Endodermal cell (in vitro differentiated cells): Measurements from ENCODE around the gene STK36. TPM values are rescaled to one million over a fixed set of nuclear protein-coding genes. Genes with fewer than 3 reads are reported as not detected.

ENCODE experiments used
- DNase-seq: peaks from one replicate; pipeline ENCODE4 v3.0.0-alpha.2; 2017
- H3K27ac ChIP-seq: 2 replicates; pipeline ENCODE4 v1.5.1; 2013; ENCODE audit warnings: mild to moderate bottlenecking, low read depth, low read length, moderate library complexity
- H3K27me3 ChIP-seq: 2 replicates; pipeline ENCODE4 v1.6.1; 2013; ENCODE audit warnings: mild to moderate bottlenecking, low read length, moderate library complexity; ENCODE audit not compliant: insufficient read depth, control insufficient read depth, poor library complexity, severe bottlenecking
- H3K36me3 ChIP-seq: 2 replicates; pipeline ENCODE4 v1.7.0; 2013; ENCODE audit warnings: mild to moderate bottlenecking, low read length, moderate library complexity; ENCODE audit not compliant: control insufficient read depth, insufficient read depth
- H3K4me1 ChIP-seq: one replicate; pipeline ENCODE4 v1.7.0; 2013; ENCODE audit warnings: low read length; ENCODE audit not compliant: control insufficient read depth, insufficient read depth
- H3K4me3 ChIP-seq: 2 replicates; pipeline ENCODE4 v1.5.1; 2013; ENCODE audit warnings: mild to moderate bottlenecking, low read length, moderate library complexity
- H3K9ac ChIP-seq: 2 replicates; pipeline ENCODE4 v1.6.1; 2013; ENCODE audit warnings: mild to moderate bottlenecking, low read length, moderate library complexity; ENCODE audit not compliant: poor library complexity, severe bottlenecking; ENCODE audit errors: extremely low read depth
- H3K9me3 ChIP-seq: 2 replicates; pipeline ENCODE4 v1.6.1; 2013; ENCODE audit warnings: mild to moderate bottlenecking, low read length, moderate library complexity; ENCODE audit not compliant: control insufficient read depth
- H3K27ac Mint-ChIP-seq: 2 replicates; pipeline ENCODE4 v1.8.0; 2020; ENCODE audit warnings: mixed read lengths
- H3K27me3 Mint-ChIP-seq: 2 replicates; pipeline ENCODE4 v1.8.0; 2021; ENCODE audit warnings: mild to moderate bottlenecking, mixed read lengths; ENCODE audit not compliant: insufficient read depth
- H3K36me3 Mint-ChIP-seq: 2 replicates; pipeline ENCODE4 v1.8.0; 2020; ENCODE audit warnings: low read depth, mixed read lengths
- H3K4me1 Mint-ChIP-seq: 2 replicates; pipeline ENCODE4 v1.8.0; 2020; ENCODE audit warnings: mixed read lengths
- H3K4me3 Mint-ChIP-seq: 2 replicates; pipeline ENCODE4 v1.8.0; 2020; ENCODE audit warnings: mild to moderate bottlenecking, moderate library complexity, mixed read lengths
- H3K9me3 Mint-ChIP-seq: 2 replicates; pipeline ENCODE4 v1.8.0; 2020; ENCODE audit warnings: mild to moderate bottlenecking, mixed read lengths
- CTCF ChIP-seq: fragments of 200-600 bp; sonication (generic); conservative IDR thresholded peaks from 2 replicates; pipeline ENCODE4 v1.5.0; 2021; ENCODE audit warnings: antibody characterized with exemption, mild to moderate bottlenecking
- WGBS, 2 experiments: methylation state at CpG; one replicate each; pipeline versions ENCODE4 v1.1.5 to v1.1.7; 2013; ENCODE audit warnings: missing lambda C conversion rate in 2 of 2, mixed read lengths in 1 of 2; ENCODE audit not compliant: insufficient coverage in 1 of 2, insufficient read length in 1 of 2; 5-methylcytosine and 5-hydroxymethylcytosine counted together
- total RNA-seq, 2 donors: library from RNA; stranded (reverse); fragmentation: NEBNext Ultra II Directional in 1 of 2; extraction: Animal tissue kit (Norgen Biotek cat#: 25700) in 1 of 2; gene quantifications; 2 replicates in 1 of 2; 3 replicates in 1 of 2; pipeline ENCODE4 v1.2.1, GENCODE V29; 2021

STK36 gene
- total RNA-seq, 2 donors from 2014 or later, result 73.5 to 87.4 TPM

- Mint-ChIP-seq H3K36me3 (peaks cover 49% of the 10 kb centered on the region), H3K27me3 (no peaks in the 10 kb centered on the region), H3K4me3 (no peak overlapping the region), H3K27ac (no peak overlapping the region), H3K4me1 (peaks cover 24% of the 10 kb centered on the region), H3K9me3 (peaks cover 32% of the 10 kb centered on the region)
- H3K36me3 ChIP-seq, result peaks cover 41% of the 10 kb centered on the region
- peaks cover 38% of the 10 kb centered on the region for H3K9me3 ChIP-seq
- no peak for DNase-seq
- WGBS, 2 experiments, result 93 to 97% methylated on average over 5 to 6 of the region's 6 CpGs
- TF ChIP-seq CTCF, result no peak
- H3K4me1 ChIP-seq, result peaks cover 10% of the 10 kb centered on the region
- peak overlapping the region; percentile 6 for H3K4me3 ChIP-seq
- no peak overlapping the region for H3K27ac ChIP-seq
- no peaks in the 10 kb centered on the region for H3K27me3 ChIP-seq
- H3K9ac ChIP-seq, result no peak overlapping the region
Measured at GRCh38 chr2:218726004-218726574, 54.2 kb downstream of the STK36 start.

GRCh38 chr2:218727502-218728165, 55.7 kb downstream of the STK36 start:
- Histone ChIP-seq H3K27me3 (no peaks in the 10 kb centered on the region), H3K9me3 (peaks cover 38% of the 10 kb centered on the region), H3K4me1 (peaks cover 6% of the 10 kb centered on the region), H3K27ac (no peak overlapping the region), H3K36me3 (peaks cover 49% of the 10 kb centered on the region), H3K9ac (no peak overlapping the region), H3K4me3 (peak overlapping the region; percentile 64)
- H3K27me3 Mint-ChIP-seq, result no peaks in the 10 kb centered on the region
- TF ChIP-seq CTCF, result peak; percentile 67
- peaks cover 32% of the 10 kb centered on the region for H3K9me3 Mint-ChIP-seq
- DNase-seq, result no peak
- WGBS, 2 experiments, result 87 to 99% methylated on average over 2 to 6 of the region's 6 CpGs
- no peak overlapping the region for H3K27ac Mint-ChIP-seq
- H3K36me3 Mint-ChIP-seq, result peaks cover 53% of the 10 kb centered on the region
- H3K4me3 Mint-ChIP-seq, result no peak overlapping the region
- peaks cover 18% of the 10 kb centered on the region for H3K4me1 Mint-ChIP-seq

- Histone ChIP-seq H3K27me3 (no peaks in the 10 kb centered on the region), H3K4me3 (no peak overlapping the region), H3K9me3 (peaks cover 38% of the 10 kb centered on the region), H3K4me1 (no peaks in the 10 kb centered on the region), H3K27ac (no peak overlapping the region), H3K9ac (no peak overlapping the region), H3K36me3 (peaks cover 55% of the 10 kb centered on the region)
- Mint-ChIP-seq H3K36me3 (peaks cover 52% of the 10 kb centered on the region), H3K27me3 (no peaks in the 10 kb centered on the region), H3K27ac (no peak overlapping the region), H3K9me3 (peaks cover 32% of the 10 kb centered on the region), H3K4me1 (peaks cover 17% of the 10 kb centered on the region), H3K4me3 (no peak overlapping the region)
- no peak for DNase-seq
- TF ChIP-seq CTCF, result no peak
- WGBS, 2 experiments, result 90 to 100% methylated on average over 2 to 3 of the region's 3 CpGs
Measured at GRCh38 chr2:218729640-218730039, 57.8 kb downstream of the STK36 start.
